Body of pancreas (tissue), 4 donors: ENCODE measurements around the gene RAD51B. TPM values are rescaled to one million over a fixed set of nuclear protein-coding genes. Genes with fewer than 3 reads are reported as not detected.
"Not testable (repeated sequence)": the region's sequence is repeated elsewhere in the genome, so short reads cannot be mapped to it uniquely, and the experiment has no call there.

ENCODE experiments used
- ATAC-seq: fragments of 150-250 bp; one replicate; pipeline ENCODE4 v1.9.1; 2016
- DNase-seq, 4 donors: peaks; one replicate each; pipeline ENCODE4 v3.0.0-alpha.2; 2019
- H3K27ac ChIP-seq, 4 donors: fragments of 200-600 bp; sonication (generic); 1 replicate in 3 of 4; 2 replicates in 1 of 4; pipeline versions ENCODE4 v1.5.1 to v1.6.1; 2016 to 2019; ENCODE audit warnings: mild to moderate bottlenecking in 1 of 4, mixed read lengths in 1 of 4, moderate library complexity in 1 of 4
- H3K27me3 ChIP-seq, 2 donors: fragments of 200-600 bp; sonication (generic); one replicate each; pipeline ENCODE4 v1.6.0; 2016; ENCODE audit warnings: mild to moderate bottlenecking in 1 of 2
- H3K36me3 ChIP-seq, 2 donors: fragments of 200-600 bp; sonication (generic); replicated peaks in 1 of 2; 2 replicates each; pipeline ENCODE4 v1.5.1; 2016; ENCODE audit warnings: low read depth in 2 of 2; ENCODE audit not compliant: insufficient read depth in 1 of 2
- H3K4me1 ChIP-seq: fragments of 200-600 bp; sonication (generic); one replicate; pipeline ENCODE4 v1.6.0; 2016
- H3K4me3 ChIP-seq, 2 donors: fragments of 200-600 bp; sonication (generic); 1 replicate in 1 of 2; 2 replicates in 1 of 2; pipeline ENCODE4 v1.5.1; 2016 to 2019
- H3K9me3 ChIP-seq, 3 donors: fragments of 200-600 bp; sonication (generic); 1 replicate in 2 of 3; 2 replicates in 1 of 3; pipeline ENCODE4 v1.5.1; 2016
- CTCF ChIP-seq, 7 experiments: fragments of 450-650 bp in 4 of 7; fragments of 200-600 bp in 3 of 7; sonication (generic) in 3 of 7; IDR thresholded peaks; one replicate each; pipeline ENCODE4 v1.5.1; 2016 to 2019; ENCODE audit warnings: antibody characterized with exemption in 7 of 7
- POLR2A ChIP-seq, 3 donors: fragments of 450-650 bp; IDR thresholded peaks; one replicate each; pipeline ENCODE4 v1.6.1; 2016; ENCODE audit warnings: antibody characterized with exemption in 3 of 3, mild to moderate bottlenecking in 2 of 3
- WGBS, 2 donors: methylation state at CpG; one replicate each; pipeline ENCODE4 v1.1.5; 2017; 5-methylcytosine and 5-hydroxymethylcytosine counted together
- intact Hi-C: fragments of 100-400 bp; cut with DNase I; formaldehyde crosslinking; loops from one replicate; pipeline ENCODE4 v1.15.1; 2023
- total RNA-seq, 2 donors: library from RNA; depleted of rRNA; stranded (reverse); fragments of >200 nt; gene quantifications; one replicate each; pipeline ENCODE4 v1.1.0, GENCODE V29; 2016

The RAD51B gene
- total RNA-seq, 2 donors from 2014 or later: 12.2 to 29.6 TPM

GRCh38 chr14:68254669-68255527 lies 435.3 kb downstream of the RAD51B start:
- intact Hi-C loops: no loop called here
- no peak for TF ChIP-seq CTCF (IDR thresholded peaks at IDR 0.05)
- TF ChIP-seq POLR2A (IDR thresholded peaks at IDR 0.05): no peak
- ATAC-seq: no peak
- H3K27ac ChIP-seq: no peak overlapping the region
- no peaks in the 10 kb centered on the region for H3K36me3 ChIP-seq
- 94 to 100% methylated on average over 1 of the region's 1 CpG for WGBS, 2 donors
- H3K4me3 ChIP-seq: no peak overlapping the region
- DNase-seq: no peak
- H3K27me3 ChIP-seq: no peaks in the 10 kb centered on the region
- H3K9me3 ChIP-seq: no peaks in the 10 kb centered on the region
- H3K4me1 ChIP-seq: peaks cover 21% of the 10 kb centered on the region

GRCh38 chr14:68255693-68256178 lies 436.2 kb downstream of the RAD51B start:
- Histone ChIP-seq H3K36me3 (no peaks in the 10 kb centered on the region), H3K4me1 (peaks cover 14% of the 10 kb centered on the region), H3K27ac (no peak overlapping the region), H3K27me3 (no peaks in the 10 kb centered on the region), H3K9me3 (no peaks in the 10 kb centered on the region), H3K4me3 (no peak overlapping the region)
- ATAC-seq: peak; percentile 40
- DNase-seq: no peak
- TF ChIP-seq CTCF (IDR thresholded peaks at IDR 0.05) (no peak), POLR2A (IDR thresholded peaks at IDR 0.05) (no peak)
- intact Hi-C loops: no loop called here
- WGBS, 2 donors: 60 to 61% methylated on average over 1 of the region's 1 CpG

- peaks cover 12% of the 10 kb centered on the region for H3K4me1 ChIP-seq
- no peaks in the 10 kb centered on the region for H3K36me3 ChIP-seq
- H3K4me3 ChIP-seq: no peak overlapping the region
- no peaks in the 10 kb centered on the region for H3K27me3 ChIP-seq
- no peaks in the 10 kb centered on the region for H3K9me3 ChIP-seq
- DNase-seq (no peak), ATAC-seq (no peak)
- WGBS, 2 donors: 92 to 94% methylated on average over 4 of the region's 4 CpGs
- TF ChIP-seq CTCF (IDR thresholded peaks at IDR 0.05) (no peak), POLR2A (IDR thresholded peaks at IDR 0.05) (no peak)
- intact Hi-C loops: no loop called here
- H3K27ac ChIP-seq: no peak overlapping the region
Observed at GRCh38 chr14:68257969-68258368, 438.4 kb downstream of the RAD51B start.

GRCh38 chr14:68258995-68259394 lies 439.4 kb downstream of the RAD51B start:
- WGBS, 2 donors: 86 to 97% methylated on average over 1 to 2 of the region's 2 CpGs
- H3K27me3 ChIP-seq, H3K27ac ChIP-seq, H3K4me3 ChIP-seq, H3K36me3 ChIP-seq, intact Hi-C loops, DNase-seq, H3K9me3 ChIP-seq, ATAC-seq: not testable (repeated sequence)
- peaks cover 12% of the 10 kb centered on the region for H3K4me1 ChIP-seq

GRCh38 chr14:68260121-68260520 lies 440.5 kb downstream of the RAD51B start:
- H3K27me3 ChIP-seq: no peaks in the 10 kb centered on the region
- H3K27ac ChIP-seq: no peak overlapping the region
- ATAC-seq: no peak
- intact Hi-C loops: no loop called here
- H3K4me3 ChIP-seq: no peak overlapping the region
- H3K36me3 ChIP-seq: no peaks in the 10 kb centered on the region
- H3K4me1 ChIP-seq: peaks cover 11% of the 10 kb centered on the region
- no peak for DNase-seq
- WGBS, 2 donors: 69 to 83% methylated on average over 2 of the region's 2 CpGs
- TF ChIP-seq POLR2A (IDR thresholded peaks at IDR 0.05): no peak
- TF ChIP-seq CTCF (IDR thresholded peaks at IDR 0.05): no peak
- H3K9me3 ChIP-seq: no peaks in the 10 kb centered on the region
